ENCODE measurements around the gene CBX2. TPM values are rescaled to one million over a fixed set of nuclear protein-coding genes. Genes with fewer than 3 reads are reported as not detected.

The CBX2 gene
- total RNA-seq, 1 donor from 2014 or later, result 2.6 TPM

DNA sequence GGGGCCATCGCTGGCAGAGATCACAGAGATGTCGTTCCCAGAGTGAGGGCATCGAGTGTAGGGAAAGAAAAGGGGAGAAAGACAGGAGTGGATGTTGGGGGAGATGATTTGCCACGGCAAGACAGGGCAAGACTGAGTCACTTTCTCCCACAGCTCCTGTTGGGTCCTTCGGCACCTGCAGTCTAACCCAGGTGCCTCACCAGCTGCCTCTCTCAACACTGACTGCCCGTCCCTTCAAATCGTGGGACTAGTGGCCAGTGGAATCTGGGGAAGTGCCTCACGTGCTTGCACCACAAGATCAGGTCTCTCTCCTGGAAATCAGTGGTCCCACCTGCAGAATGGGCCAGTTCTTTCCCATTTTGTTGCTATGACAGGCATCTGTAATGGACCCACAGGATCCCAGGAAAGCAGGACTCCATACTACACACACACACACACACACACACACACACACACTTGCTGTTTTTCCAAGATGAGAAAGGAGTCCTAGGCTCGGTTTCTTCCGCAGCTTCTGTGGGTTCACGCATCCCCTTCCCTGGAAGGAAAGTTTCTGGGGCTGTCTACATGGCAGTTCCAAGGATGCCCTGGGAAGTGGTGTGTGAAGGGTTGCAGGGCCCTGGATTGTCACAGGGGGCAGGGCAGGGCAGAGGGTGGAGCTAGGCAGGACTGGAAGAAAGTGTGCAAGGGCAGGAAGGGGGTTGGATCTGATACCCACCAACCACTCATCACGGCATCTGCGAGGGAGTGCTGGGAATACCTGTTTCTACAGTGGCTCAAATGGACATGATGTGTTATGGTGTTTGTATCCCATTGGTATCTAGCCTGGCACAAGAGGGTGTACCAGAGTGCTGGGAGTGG is 29.1 kb downstream of the CBX2 start:
- TF ChIP-seq, protein P1, sequence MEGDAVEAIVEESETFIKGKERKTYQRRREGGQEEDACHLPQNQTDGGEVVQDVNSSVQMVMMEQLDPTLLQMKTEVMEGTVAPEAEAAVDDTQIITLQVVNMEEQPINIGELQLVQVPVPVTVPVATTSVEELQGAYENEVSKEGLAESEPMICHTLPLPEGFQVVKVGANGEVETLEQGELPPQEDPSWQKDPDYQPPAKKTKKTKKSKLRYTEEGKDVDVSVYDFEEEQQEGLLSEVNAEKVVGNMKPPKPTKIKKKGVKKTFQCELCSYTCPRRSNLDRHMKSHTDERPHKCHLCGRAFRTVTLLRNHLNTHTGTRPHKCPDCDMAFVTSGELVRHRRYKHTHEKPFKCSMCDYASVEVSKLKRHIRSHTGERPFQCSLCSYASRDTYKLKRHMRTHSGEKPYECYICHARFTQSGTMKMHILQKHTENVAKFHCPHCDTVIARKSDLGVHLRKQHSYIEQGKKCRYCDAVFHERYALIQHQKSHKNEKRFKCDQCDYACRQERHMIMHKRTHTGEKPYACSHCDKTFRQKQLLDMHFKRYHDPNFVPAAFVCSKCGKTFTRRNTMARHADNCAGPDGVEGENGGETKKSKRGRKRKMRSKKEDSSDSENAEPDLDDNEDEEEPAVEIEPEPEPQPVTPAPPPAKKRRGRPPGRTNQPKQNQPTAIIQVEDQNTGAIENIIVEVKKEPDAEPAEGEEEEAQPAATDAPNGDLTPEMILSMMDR (IDR thresholded peaks at IDR 0.05; ENCODE audit: borderline replicate concordance), result no peak
- Histone ChIP-seq H3K4me3 (no peak overlapping the region), H3K4me1 (peaks cover 47% of the 10 kb centered on the region), H3K27ac (replicated peaks) (no peak overlapping the region), H3K36me3 (no peaks in the 10 kb centered on the region), H3K9me3 (replicated peaks) (no peaks in the 10 kb centered on the region), H3K27me3 (ENCODE audit: low read depth) (peaks cover 99% of the 10 kb centered on the region)
- intact Hi-C loops (cut with micrococcal nuclease), result no loop called here
- no peak for DNase-seq

DNA sequence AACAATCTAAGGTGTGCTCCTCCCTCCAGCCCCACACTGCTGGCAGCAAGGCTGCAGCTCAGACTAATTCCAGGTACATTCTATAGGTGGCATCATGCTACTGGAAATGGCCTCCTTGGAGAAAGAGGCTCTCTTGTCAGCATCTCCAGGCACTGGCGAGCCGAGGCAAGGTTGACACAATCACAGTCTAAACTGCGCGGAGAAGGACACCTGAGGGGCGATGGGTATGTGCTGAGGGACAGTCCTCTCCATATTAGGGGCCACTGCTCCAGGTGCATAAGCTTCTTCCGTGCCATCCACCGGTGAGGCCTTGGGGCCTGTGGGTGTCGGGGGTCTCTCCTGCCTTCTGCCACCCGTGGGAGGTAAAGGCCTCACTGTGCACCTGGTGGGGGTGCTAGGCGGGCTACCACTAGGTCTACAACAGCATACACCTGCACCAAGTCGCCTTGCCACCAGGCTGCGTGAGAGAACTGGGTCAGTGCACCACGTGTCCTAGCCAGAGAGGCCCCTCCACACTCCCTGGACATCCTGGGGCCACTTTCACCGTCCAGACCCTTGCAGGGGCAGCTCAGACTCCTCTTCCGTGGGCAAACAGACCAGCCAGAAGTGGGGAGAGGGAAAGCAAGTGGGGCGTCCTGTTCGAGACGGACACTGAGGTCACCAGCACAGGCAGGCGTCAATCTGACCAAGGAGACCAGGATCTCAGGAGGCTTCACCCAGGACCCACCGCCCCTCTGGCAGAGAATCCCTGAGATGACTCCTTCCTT is 31.0 kb downstream of the CBX2 start:
- Histone ChIP-seq H3K4me3 (no peak overlapping the region), H3K27me3 (ENCODE audit: low read depth) (peaks cover 99% of the 10 kb centered on the region), H3K36me3 (no peaks in the 10 kb centered on the region), H3K4me1 (peaks cover 44% of the 10 kb centered on the region), H3K9me3 (replicated peaks) (no peaks in the 10 kb centered on the region), H3K27ac (replicated peaks) (no peak overlapping the region)
- no peak for DNase-seq
- TF ChIP-seq, protein P1 (IDR thresholded peaks at IDR 0.05; ENCODE audit: borderline replicate concordance), result peak; percentile 50
- intact Hi-C loops (cut with micrococcal nuclease), result no loop called here

- Histone ChIP-seq H3K9me3 (replicated peaks) (no peaks in the 10 kb centered on the region), H3K4me1 (peaks cover 46% of the 10 kb centered on the region), H3K36me3 (no peaks in the 10 kb centered on the region), H3K4me3 (peak overlapping the region; percentile 59), H3K27ac (replicated peaks) (no peak overlapping the region), H3K27me3 (ENCODE audit: low read depth) (peaks cover 99% of the 10 kb centered on the region)
- intact Hi-C loops (cut with micrococcal nuclease), result no loop called here
- DNase-seq, result no peak
- TF ChIP-seq, protein P1 (IDR thresholded peaks at IDR 0.05; ENCODE audit: borderline replicate concordance), result no peak
These were observed 31.7 kb downstream of the CBX2 start for GRCh38 chr17:79809530-79810129.

DNA sequence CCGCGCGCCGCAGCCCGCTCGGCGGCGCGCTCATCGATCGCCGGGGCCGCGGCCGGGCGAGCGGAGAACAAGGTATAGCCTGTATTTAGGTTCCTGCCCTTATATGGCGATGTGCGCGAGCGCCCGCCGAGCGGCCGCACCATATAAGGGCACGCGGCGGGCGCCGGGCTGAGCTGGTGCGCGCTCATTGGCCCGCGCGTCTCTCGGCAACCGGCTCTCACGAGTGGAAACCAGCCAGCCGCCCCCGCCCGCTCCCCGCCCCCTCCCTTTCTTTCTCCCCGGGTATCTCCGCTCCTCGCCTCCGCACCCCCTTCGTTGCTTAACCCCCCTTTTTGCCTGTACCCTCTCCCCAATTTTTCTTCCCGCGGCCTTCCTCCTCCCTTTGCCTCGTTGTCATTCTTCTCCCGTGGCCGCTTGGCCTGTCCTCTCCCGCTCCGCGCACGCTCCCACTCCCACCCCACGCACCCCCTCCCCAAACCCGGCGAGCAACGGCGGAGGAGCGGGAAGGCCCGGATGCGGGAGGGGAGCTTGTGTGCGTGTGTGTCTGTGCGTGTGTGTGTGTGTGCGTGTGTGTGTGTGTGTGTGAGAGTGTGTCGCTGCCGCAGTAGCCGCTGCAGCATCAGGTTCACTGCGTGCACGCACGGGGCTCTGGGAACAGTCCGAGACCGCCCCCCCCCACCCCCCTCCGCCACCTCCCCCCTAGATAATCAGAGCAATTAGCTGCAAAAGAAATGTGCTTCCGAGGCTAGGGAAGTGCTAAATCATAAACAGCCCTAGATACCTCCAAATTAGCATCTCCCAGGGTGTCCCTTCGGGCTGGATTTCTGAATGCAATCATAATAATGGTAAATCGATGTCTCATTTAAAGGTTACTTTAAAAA is 32.4 kb downstream of the CBX2 start:
- Histone ChIP-seq H3K27ac (replicated peaks) (no peak overlapping the region), H3K4me1 (peaks cover 54% of the 10 kb centered on the region), H3K9me3 (replicated peaks) (no peaks in the 10 kb centered on the region), H3K36me3 (no peaks in the 10 kb centered on the region), H3K4me3 (peak overlapping the region; percentile 59), H3K27me3 (ENCODE audit: low read depth) (peaks cover 99% of the 10 kb centered on the region)
- DNase-seq, result peak; percentile 71
- intact Hi-C loops (cut with micrococcal nuclease), result no loop called here
- TF ChIP-seq, protein P1 (IDR thresholded peaks at IDR 0.05; ENCODE audit: borderline replicate concordance), result no peak

Measured in left ventricle myocardium inferior (tissue), 1 donor.